Measurements from ENCODE around the gene ZBTB7A.

ZBTB7A gene

GRCh38 chr19:4069331-4069959, 2.7 kb upstream of the ZBTB7A start:
- no peak for FAIRE-seq

GRCh38 chr19:4068047-4068966, 1.6 kb upstream of the ZBTB7A start:
- no peak for FAIRE-seq
- no peak for DNase-seq (ENCODE audit: insufficient read length, low spot score)

More at GRCh38 chr19:4069331-4069959, 2.7 kb upstream of the ZBTB7A start:
- no peak for DNase-seq (ENCODE audit: insufficient read length, low spot score)

DNA sequence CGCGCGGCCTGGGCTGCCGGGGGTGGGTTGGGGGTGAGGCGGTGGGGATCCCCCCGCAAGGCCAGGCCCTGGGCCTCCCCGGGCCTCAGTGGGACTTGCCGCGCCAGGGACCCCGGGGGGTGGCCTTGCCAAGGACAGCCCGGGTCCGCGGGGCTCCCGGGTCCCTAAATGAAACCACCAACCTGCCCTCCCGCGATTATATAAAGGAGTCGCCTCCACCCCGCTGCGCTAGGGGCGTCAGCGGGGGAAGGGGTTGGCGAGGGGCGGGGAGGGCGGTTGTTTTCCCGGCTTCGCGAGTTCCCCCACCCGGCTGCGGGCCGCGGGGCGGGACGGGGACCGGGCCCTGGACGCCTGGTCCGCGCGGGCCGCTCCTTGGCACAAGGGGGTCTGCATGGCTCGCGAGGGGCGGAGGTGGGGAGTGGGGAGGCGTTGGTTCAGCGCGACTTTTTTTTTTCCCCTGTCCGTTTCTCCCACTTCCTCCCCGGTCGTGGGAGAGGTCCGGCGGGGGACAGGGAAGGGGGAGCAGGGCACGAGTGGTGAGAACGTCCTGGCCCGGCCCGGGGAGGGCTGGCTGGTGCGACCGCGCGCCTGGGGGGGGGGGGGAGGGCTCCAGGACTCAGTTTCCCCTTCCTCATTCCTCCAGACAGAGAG, 822 bp upstream of the ZBTB7A start:
- no peak for FAIRE-seq

GRCh38 chr19:4066176-4066606, 508 bp downstream of the ZBTB7A start:
- no peak for FAIRE-seq
- no peak for DNase-seq (ENCODE audit: insufficient read length, low spot score)

More for the DNA sequence above, 822 bp upstream of the ZBTB7A start:
- no peak for DNase-seq (ENCODE audit: insufficient read length, low spot score)

- FAIRE-seq (peak; percentile 98), DNase-seq (ENCODE audit: insufficient read length, low spot score) (peak; percentile 100)
Measured at GRCh38 chr19:4065430-4066175, 1.1 kb downstream of the ZBTB7A start.

DNA sequence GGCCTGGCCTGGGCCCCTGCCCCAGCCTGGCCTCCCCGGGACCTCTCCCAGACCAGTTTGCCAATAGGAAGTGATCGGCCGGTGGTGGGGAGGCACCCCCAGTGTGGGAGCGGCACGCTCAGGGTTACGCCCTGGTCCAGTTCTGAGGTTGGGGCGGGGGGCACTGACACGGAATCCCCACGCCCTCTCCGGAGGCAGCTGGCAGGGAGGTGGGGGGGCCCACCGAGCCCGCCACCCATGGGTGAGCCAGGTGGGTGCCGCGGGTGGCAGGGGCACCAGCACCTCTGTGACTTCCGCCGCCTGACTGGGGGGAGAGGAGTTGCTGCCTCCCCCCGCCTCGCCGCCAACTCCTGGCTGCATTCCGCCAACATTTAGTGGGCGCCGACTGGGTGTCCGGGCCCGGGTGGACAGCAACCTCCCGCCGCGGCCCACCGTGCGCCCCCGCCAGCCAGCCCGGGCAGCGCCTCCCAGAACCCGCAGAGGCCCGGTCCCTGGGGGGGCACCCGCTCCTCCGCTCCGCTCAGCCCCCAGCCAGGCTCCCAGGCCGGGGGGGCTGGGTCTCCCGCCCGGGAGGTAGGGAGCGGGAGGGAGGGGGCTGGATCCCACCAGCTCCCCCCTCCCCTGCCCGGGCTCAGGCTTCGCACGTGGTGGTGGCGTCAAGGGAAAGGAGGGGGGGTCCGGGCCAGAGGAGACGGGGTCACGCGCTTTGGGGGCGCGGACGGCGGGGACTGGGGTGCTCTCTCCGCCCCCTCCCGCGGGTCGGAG, 2.0 kb downstream of the ZBTB7A start:
- peak; percentile 35 for FAIRE-seq
- no peak for DNase-seq (ENCODE audit: insufficient read length, low spot score)

DNA sequence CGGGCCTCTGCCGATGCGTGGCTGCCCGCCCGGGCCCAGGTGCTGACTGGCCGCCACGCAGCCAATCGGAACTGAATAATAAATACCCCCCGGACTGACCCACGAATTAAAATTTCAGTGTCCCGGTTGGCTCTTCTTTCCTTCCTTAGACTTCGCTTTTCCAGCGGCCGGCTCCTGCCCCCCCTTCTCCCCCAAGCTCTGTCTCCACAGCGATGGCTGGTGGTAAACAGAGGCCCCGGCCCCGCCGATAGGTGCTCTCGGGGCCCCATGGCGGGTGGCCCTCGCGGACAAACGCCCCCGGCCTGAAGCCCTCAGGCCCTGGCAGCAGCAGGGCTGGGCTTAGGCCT, 2.6 kb downstream of the ZBTB7A start:
- no peak for FAIRE-seq
- no peak for DNase-seq (ENCODE audit: insufficient read length, low spot score)

DNA sequence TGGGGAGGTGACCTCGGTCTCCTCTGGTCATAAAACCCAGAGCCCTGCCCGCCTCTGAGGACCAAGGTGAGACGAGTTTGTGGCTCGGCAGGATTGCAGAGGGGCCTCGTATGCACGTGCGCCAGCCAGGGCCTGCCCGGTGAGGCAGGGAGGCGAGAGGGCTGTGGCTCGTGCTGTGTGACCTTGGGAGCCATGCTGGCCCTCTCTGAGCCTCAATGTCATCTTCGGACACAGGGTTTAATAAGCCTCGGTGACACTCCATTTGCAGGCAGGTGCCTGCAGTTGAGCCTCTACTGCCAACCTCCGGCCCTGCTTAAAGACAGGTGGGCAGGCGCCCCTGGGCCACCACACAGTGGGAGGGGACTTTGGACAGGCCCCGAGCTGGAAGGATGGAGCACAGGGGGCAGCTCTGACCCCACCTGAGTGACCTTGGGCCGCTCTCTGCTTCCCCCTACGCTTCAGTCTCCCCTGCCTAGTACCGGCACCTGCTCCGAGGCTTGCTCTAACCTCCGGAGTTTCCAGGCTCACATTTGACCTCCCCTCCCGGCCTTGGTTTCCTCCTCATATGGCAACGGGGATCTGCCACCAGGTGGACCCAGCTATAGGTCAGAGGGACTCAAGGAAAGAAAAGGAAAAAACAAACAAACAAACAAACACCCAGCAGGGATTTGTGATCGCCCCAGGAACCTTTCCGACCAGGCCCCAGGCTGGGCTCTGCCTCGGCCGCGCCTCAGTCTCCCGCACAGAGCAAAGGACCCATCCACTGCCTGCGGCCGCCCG, 3.1 kb downstream of the ZBTB7A start:
- no peak for FAIRE-seq
- no peak for DNase-seq (ENCODE audit: insufficient read length, low spot score)

- FAIRE-seq: no peak
- DNase-seq (ENCODE audit: insufficient read length, low spot score): no peak
Measured at GRCh38 chr19:4062419-4063368, 4.0 kb downstream of the ZBTB7A start.

- FAIRE-seq (no peak), DNase-seq (ENCODE audit: insufficient read length, low spot score) (no peak)
Measured at GRCh38 chr19:4061683-4062418, 4.8 kb downstream of the ZBTB7A start.

DNA sequence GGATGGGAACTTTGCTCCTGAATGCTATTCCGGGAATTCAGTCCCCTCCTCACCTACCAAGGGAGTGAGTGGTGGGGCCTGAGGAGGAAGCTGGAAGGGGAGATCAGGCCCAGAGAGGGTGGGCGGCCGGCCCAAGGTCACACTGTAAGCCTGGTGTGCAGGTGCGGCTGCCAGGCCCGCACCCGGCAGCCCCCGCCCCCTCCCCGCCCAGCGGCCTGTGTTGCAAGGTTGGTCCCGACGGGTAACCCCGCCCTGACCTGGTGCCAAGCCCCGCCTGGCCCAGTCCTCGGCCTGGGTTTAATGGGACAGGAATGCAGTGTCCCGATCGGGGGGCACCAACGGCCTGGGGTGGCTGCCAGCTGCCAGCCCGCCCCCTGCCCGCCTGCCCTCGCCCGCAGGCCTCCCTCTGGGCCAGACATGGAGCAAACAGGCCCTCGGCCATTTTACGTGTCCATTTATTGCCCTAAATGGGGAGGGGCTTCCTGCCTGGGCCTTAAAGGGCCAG, 5.5 kb downstream of the ZBTB7A start:
- FAIRE-seq: no peak

GRCh38 chr19:4060621-4061177, 6.0 kb downstream of the ZBTB7A start:
- FAIRE-seq (no peak), DNase-seq (ENCODE audit: insufficient read length, low spot score) (no peak)

More for the DNA sequence above, 5.5 kb downstream of the ZBTB7A start:
- DNase-seq (ENCODE audit: insufficient read length, low spot score): no peak

DNA sequence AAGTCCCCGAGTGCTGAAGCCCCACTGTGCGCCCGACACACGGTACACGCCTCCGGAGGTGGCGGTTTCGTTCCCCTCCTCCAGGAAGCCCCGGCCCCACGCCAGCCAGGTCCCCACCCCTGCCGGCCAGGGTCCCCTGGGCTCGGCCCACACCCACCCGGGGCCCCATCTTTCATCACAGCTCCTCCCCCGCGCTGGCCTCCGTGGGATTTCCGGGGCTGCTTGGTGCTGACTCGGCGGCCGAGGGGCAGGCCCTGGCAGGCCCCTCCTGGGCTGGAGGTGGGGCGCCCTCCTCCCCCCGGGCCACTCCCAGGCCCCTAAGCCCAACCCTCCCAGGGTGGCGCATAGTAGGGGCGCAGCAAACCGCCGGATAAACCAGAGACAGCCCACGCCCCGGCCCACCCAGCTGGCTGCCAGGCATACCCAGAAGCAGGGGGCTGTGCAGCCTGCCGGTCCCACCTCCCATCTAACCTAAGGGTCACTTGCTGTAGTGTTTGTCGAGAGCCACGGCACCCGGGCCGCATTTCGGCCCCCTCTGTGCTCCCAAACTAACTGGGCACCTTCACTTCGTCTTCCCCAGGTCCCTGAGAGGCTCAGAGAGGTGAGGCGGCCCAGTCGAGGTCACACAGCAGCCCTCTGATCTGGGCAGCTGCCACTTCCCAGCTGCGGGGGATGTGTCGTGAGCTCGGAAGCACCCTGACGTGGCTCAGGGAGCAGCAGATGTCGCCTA, 6.6 kb downstream of the ZBTB7A start:
- DNase-seq (ENCODE audit: insufficient read length, low spot score) (no peak), FAIRE-seq (no peak)

GRCh38 chr19:4059453-4059871, 7.2 kb downstream of the ZBTB7A start:
- FAIRE-seq (no peak), DNase-seq (ENCODE audit: insufficient read length, low spot score) (no peak)

GRCh38 chr19:4058693-4059452, 7.8 kb downstream of the ZBTB7A start:
- no peak for DNase-seq (ENCODE audit: insufficient read length, low spot score)
- no peak for FAIRE-seq
